Measurements from ENCODE around the gene PNKD.

DNA sequence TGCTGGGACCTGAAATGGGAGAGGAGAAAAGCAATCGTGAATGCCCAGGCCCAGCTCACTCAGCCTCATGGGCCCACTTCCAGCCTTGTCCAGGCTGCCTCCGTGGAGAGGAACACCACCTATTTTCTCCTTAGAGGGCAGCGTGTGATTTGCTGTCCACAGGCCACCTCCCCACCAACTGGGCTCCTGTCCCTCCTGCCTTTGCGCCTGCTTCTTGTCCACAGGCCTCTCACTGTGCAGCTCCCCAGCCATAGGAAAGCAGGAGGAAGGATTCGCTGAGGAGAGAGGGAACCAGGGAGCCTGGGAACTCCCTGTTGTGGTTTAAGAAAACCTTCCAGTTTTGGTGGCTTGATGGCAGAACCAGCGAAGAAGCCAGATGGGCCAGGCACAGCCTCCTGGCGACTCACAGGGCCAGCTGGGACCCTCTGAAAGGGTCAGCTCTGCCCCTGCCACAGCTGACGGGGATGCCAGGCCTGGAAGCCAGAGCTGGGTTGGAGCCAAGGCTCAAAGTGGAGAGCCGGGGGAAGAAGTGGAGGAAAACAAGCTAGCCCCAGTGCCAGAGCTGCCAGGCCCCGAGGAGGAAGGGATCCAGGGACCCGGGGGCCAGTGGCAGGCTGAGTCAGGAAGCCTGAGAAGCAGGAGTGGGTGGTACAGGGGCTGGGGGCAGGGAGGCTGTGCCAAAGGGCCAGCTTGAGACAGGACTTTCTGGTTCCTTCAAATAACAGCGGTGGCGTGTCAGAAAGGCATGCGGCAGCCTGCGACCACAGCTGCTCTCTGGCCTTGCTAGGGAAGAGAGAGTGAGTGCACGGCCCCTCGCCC, 12.1 kb downstream of the PNKD start:
- TF ChIP-seq, protein P1, sequence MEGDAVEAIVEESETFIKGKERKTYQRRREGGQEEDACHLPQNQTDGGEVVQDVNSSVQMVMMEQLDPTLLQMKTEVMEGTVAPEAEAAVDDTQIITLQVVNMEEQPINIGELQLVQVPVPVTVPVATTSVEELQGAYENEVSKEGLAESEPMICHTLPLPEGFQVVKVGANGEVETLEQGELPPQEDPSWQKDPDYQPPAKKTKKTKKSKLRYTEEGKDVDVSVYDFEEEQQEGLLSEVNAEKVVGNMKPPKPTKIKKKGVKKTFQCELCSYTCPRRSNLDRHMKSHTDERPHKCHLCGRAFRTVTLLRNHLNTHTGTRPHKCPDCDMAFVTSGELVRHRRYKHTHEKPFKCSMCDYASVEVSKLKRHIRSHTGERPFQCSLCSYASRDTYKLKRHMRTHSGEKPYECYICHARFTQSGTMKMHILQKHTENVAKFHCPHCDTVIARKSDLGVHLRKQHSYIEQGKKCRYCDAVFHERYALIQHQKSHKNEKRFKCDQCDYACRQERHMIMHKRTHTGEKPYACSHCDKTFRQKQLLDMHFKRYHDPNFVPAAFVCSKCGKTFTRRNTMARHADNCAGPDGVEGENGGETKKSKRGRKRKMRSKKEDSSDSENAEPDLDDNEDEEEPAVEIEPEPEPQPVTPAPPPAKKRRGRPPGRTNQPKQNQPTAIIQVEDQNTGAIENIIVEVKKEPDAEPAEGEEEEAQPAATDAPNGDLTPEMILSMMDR (IDR thresholded peaks at IDR 0.05; ENCODE audit: insufficient read depth, low read length) = no peak
- TF ChIP-seq POLR2AphosphoS5 (IDR thresholded peaks at IDR 0.05; ENCODE audit: low read depth) (no peak), REST (IDR thresholded peaks at IDR 0.05; ENCODE audit: insufficient replicate concordance, low read depth) (no peak)
